Stimulated activated CD8-positive, alpha-beta memory T cell treated with anti-CD3 and anti-CD28 coated beads, Interleukin-12 subunit alpha, Interleukin-12 subunit beta, amount 100 ng/mL, for 1 hour (primary cell): ENCODE measurements around the gene CASP8AP2.
"Not testable (repeated sequence)": the region's sequence is repeated elsewhere in the genome, so short reads cannot be mapped to it uniquely, and the experiment has no call there.

Experiments used
- DNase-seq: peaks from one replicate; pipeline ENCODE4 v3.0.0-alpha.2; 2020; ENCODE audit warnings: low read depth

The CASP8AP2 gene

DNA sequence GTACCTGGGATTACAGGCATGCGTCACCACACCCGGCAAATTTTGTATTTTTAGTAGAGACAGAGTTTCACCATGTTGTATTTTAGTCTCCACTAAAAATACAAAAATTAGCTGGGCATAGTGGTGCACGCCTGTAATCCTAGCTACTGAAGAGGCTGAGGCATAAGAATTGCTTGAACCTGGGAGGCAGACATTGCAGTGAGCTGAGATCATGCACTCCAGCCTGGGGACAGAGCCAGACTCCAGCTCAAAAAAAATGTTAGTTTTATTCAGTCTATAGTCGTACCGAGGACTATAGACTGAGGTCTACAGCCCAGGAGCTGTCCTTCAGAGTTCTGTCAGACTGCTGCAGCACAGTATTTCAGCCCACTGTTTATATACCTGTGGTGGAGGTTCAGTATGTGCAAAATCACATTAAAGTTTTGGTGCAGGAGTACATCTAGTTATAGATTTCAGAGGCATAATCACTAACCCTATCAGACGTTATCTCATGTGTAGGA lies 3.6 kb upstream of the CASP8AP2 start:
- no peak for DNase-seq

DNA sequence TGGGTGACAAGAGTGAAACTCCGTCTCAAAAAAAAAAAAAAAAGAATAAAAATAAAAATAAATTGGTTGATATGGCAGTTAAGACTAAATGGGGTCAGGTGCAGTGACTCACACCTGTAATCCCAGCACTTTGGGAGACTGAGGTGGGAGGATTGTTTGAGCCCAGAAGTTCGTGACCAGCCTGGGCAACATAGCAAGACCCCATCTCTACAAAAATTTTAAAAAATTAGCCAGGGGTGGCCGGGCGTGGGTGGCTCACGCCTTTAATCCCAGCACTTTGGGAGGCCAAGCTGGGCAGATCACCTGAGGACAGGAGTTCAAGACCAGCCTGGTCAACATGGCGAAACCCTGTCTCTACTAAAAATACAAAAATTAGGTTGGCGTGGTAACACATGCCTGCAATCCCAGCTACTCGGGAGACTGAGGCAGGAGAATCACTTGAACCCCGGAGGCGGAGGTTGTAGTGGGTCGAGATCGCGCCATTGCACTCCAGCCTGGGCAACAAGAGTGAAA lies 1.1 kb upstream of the CASP8AP2 start:
- not testable (repeated sequence) for DNase-seq

DNA sequence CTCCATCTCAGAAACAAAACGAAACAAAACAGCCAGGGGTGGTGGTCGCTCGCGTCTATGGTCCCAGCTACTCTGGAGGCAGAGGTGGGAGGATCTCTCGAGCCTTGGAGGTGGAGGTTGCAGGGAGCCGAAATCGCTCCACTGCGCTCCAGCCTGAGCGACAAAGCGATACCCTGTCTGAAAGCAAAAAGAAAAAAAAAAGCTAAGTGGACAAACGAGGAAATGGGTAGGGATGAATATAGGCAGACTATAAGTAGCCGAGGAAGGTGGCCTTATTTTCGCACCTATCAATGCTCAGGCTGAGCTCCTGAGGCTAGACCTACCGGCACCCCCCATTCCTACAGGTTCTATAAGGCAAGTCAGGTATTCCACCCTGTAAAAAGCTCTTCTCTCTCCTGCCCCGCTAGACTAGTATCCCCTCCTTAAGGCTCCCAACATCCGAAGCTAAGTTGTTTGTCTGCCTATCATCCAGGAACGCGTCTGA lies 650 bp upstream of the CASP8AP2 start:
- DNase-seq = no peak

DNA sequence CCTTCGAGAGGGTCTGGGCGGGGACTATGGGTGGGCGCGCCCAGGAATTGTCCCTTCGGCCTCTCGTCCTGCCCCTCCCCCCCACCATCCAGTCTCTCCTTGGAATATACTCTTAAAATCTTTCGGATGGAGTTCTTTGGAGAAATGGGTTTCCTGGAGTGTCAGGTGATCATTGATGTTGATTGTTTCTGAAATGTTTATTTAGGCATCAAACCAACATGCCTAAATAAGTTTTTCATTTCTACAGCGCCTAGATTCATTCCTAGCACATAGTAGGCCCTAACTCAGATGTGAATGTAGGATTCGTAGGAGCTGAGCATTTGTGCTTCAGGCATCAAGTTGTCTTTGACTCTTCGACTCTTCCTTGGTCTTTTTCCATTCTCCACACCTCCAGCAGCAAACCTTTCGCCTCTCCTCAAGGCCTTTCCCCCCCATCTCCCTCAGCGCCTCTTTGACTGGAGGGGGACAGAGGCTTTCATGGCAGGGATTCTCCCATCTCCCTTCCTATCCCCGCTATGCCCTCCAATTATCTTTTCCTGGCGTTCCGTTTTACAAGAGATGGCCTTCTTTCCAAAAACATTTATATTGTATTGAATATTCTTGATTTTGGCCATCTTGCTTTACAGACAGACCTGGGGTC lies 610 bp downstream of the CASP8AP2 start:
- no peak for DNase-seq

DNA sequence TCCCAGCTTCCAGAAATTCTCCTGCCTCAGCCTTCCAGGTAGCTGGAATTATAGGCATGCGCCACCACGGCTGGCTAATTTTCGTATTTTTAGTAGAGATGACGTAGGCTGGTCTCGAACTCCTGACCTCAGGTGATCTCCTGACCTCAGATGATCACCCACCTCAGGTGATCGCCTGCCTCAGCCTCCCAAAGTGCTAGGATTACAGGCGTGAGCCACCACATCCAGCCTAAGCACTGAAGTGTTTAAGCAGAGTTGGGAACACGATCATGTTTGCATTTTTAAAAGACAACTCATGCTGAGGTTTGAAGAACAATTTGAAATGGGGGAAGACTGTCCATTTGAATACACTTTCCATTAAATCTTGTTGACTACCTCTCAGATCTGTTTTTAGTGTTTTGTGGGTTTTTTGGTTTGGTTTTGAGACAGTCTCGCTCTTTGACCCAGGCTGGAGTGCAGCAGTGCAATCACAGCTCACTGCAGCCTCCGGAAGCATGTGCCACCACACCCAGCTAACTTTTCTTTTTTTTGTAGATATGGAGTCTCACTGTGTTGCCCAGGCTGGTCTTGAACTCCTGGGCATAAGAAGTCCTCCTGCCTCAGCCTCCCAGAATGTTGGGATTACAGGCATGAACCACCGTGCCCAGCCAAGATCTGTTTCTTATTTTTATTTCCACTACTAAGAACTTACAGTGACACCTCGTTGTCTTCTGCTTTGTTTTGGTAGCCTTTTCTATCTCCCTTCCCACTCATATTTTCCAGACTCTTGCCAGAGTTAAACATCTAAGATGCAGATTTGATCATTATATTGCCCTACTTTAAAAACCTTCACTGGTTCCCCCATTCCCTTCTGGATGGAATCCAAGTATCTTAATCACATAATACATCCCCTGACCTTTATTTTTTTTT lies 5.5 kb downstream of the CASP8AP2 start:
- DNase-seq = no peak

DNA sequence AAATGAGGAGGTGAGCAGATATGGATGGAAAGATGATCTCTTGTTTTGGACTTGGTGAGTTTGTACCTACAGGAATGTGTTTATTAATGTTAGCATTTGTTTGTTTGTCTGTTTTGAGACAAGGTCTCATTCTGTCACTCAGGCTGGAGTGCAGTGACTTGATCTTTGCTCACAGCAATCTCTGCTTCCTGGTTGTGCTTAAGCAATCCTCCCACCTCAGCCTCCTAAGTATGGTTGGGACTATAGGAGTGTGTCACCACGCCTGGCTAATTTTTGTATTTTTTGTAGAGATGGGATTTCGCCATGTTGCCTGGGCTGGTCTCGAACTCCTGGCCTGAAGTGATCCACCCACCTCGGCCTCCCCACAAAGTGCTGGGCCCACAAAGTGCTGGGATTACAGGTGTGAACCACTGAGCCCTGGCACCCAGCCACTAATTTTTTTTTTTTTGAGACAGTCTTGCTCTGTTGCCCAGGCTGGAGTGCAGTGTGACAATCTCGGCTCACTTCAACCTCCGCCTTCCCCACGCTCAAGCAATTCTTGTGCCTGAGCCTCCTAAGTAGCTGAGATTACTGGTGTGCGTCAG lies 7.1 kb downstream of the CASP8AP2 start:
- DNase-seq = no peak

DNA sequence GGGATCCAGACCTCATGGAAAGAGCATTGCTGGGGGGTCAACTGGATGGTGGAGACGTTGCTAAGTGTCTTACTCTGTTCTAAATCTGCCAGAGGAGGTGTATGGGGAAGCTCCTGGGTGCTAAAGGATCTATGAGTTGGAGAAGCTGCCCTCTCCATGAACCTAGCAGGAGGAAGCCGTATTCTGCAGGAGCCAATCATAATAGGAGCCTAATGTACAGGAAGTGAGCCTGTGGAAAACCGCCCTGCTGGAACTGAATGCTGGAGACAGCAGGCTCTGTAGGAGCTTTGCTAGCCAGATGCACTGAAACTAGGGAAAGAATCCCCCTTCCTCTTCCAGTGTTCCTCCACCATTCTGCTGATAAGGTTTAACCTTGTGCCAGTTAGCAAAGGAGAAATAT lies 10.9 kb downstream of the CASP8AP2 start:
- no peak for DNase-seq

DNA sequence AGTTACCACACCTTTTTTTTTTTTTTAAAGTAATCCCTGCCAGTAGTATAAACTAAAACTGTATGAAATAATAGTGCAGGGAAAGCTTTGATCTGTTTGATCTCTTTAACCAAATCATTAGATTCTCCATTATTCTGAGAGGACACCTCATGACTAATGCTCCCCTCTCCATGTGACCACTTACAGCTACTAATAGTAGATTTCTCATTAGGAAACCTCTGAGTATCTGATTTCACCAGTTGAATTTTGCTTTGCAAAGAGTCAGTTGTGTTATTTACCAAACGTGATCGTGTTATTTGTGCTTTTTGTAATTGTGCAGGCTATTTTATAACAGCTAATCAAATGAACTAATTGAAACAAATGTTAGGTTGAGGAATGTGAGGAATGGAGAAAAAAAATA lies 12.5 kb downstream of the CASP8AP2 start:
- no peak for DNase-seq

DNA sequence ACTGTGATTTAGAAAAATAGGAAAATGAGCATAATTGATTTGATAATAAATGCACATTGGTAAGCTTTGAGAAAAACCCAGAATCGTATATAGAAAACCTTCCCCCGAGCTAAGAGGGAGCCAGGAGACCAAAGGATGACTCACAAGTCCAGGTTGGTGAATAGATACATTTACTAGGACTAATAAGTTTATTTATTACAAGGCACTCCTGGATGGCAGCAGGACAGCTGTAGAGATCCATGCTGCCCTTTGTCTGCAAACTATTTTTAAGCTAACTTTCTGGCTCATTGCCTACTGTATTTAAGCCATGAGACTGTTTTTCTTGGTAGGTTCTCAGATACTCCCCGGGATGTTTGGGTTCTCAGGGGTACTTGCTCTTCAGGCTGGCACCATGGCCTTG lies 13.4 kb downstream of the CASP8AP2 start:
- DNase-seq = no peak

DNA sequence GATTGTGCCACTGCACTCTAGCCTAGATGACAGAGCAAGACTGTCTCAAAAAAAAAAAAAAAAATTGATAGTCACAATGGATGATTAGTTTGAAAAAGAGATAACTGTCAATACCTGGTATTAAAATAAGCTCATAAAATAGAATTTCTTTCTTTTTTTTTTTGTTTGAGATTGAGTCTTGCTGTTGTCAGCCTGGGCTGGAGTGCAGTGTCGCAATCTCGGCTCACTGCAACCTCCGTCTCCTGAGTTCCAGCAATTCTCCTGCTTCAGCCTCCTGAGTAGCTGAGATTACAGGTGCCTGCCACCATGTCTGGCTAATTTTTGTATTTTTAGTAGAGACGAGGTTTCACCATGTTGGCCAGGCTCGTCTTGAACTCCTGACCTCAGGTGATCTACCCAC lies 17.8 kb downstream of the CASP8AP2 start:
- not testable (repeated sequence) for DNase-seq

DNA sequence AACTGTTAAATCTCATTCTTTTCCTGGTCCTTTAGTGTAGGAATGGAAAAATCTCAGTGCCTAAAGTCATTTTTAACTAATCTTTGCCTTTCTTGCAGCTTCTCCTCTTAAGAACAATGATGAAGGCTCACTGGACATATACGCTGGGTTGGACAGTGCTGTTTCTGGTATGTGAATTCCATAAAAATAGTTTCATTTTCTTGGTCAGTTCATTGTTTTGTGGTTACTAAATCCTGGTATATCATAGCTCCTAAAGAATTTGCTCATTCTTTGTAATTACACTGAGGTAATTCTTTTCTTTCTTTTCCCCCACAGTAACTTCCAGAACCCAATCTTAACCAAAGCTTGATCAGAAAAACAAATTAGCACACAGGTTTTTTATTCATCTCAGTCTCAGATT lies 23.4 kb downstream of the CASP8AP2 start:
- no peak for DNase-seq

DNA sequence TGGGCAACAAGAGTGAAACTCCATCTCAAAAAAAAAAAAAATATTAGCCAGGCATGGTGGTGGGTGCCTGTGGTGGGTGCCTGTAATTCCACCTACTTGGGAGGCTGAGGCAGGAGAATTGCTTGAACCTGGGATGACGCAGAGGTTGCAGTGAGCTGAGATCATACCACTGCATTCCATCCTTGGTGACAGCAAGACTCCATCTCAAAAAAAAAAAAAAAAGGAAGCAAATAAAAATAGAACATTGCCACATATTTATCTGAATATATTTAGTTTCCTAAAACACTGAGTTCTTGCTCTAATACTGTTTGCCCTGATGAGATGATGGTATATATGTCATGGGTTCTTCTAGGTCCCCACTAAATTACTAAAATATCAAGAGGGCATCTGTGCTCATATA lies 28.4 kb downstream of the CASP8AP2 start:
- no peak for DNase-seq

DNA sequence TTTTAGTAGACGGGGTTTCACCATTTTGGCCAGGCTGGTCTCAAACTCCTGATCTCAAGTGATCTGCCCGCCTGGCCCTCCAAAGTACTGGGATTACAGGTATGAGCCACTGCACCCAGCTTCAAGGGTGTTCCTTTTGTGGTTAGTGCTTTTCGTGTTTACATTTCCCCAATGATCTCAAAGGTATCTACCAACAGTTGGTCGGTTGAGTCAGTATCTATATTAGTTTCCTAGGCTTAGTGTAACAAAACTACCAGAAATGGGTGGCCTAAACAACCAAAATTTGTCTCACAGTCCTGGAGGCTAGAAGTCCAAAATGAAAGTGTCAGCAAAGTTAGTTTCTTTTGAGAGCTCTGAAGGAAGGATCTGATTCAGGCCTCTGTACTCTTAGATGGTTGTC lies 30.1 kb downstream of the CASP8AP2 start:
- DNase-seq = no peak

DNA sequence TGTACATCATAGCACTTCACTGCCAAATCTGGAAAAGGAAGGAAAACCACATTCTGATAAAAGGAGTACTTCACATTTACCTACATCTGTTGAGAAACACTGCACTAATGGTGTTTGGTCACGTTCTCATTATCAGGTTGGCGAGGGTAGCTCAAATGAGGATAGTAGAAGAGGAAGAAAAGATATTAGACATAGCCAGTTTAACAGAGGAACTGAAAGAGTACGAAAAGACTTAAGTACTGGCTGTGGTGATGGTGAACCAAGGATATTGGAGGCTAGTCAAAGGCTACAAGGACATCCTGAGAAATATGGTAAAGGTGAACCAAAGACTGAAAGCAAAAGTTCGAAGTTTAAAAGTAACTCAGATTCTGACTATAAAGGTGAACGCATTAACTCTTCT lies 32.6 kb downstream of the CASP8AP2 start:
- DNase-seq = no peak

DNA sequence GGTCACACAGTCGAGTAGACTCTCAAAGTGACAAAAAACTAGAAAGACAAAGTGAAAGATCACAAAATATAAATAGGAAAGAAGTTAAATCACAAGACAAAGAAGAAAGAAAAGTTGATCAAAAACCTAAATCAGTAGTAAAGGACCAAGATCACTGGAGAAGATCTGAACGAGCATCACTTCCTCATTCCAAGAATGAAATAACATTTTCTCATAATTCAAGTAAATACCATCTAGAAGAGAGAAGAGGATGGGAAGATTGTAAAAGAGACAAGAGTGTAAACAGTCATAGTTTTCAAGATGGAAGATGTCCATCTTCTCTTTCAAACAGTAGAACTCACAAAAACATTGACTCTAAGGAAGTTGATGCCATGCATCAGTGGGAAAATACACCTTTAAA lies 33.0 kb downstream of the CASP8AP2 start:
- DNase-seq = no peak

DNA sequence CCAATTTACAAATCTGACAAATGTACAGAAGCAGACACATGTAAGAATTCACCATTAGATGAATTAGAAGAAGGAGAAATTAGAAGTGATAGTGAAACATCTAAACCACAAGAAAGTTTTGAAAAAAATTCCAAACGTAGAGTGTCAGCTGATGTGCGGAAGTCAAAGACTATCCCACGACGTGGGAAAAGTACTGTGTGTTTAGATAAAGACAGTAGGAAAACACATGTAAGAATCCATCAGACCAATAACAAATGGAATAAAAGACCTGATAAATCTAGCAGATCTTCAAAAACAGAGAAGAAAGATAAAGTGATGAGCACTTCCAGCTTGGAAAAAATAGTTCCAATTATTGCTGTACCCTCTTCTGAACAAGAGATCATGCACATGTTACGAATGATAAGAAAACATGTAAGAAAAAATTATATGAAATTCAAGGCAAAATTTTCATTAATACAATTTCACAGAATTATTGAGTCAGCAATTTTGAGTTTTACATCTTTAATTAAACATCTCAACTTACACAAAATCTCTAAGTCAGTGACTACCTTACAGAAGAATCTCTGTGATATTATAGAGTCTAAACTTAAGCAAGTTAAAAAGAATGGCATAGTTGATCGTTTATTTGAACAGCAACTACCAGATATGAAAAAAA lies 36.5 kb downstream of the CASP8AP2 start:
- no peak for DNase-seq

DNA sequence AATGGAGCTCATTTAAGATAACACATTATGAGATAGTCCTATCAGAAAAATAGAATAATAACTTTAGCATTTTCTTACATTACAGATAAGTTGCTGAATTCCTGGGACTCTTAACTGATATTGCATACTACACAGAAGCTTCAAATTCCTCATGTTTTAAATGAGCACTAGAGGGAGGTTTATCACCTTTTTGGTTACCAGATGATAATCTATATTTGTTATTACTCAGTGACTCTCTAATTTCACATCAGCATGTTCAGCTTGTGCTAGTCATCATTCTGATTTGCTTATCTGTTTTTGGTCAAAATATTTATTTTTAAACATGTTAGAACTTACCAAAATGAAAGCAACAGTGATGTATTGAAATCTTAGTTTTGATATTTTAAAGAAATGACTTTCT lies 44.0 kb downstream of the CASP8AP2 start:
- DNase-seq = no peak

DNA sequence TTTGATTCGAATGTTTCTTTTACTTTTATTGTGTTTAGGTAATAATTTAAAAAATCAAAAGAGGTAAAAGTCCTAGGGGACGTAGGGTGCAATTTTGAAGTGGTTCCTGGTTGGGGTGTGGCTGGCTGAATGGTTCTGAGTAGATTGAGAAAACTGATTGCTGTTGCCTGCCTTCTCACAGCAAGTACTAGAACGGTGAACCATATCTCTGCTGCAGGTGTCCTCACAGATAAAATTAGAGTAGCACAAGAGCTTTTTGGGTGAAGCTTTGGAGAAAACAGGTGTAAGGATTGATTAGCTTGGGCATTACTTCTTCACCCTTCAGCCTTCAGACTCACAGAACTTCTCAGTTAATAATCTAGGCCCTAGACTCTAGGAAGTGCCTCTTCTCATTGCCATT lies 44.8 kb downstream of the CASP8AP2 start:
- no peak for DNase-seq

DNA sequence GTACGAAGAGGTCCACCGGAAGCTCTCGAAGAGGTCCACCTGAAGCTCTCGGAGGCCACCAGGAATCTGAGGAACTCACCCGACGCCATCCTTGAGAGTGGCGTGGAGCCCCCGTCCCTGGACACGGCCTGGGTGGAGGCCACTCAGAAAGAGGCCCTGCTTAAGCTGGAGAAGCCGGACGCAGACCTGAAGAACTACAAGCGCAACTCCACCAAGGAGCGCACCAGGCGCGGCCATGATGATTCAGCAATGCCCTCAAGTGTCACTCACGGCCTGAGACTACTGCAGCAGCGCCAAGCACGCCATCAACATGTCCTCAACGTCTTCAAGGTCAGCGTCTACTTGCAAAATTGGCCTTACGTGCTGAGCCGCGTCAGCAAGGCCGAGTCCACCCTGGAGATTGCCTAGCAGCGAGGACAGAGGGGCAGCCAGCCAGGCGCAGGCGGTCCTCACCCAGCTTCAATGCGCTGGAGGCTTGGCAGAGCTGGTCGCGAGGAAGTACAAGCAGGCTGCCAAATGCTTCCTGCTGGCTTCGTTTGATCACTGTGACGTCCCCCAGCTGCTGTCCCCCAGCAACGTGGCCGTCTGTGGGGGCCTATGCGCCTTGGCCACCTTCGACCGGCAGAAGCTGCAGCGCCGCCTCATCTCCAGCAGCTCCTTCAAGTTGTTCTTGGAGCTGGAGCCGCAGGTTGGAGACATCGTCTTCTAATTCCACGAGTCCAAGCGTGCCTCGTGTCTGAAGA lies 56.9 kb downstream of the CASP8AP2 start:
- no peak for DNase-seq

DNA sequence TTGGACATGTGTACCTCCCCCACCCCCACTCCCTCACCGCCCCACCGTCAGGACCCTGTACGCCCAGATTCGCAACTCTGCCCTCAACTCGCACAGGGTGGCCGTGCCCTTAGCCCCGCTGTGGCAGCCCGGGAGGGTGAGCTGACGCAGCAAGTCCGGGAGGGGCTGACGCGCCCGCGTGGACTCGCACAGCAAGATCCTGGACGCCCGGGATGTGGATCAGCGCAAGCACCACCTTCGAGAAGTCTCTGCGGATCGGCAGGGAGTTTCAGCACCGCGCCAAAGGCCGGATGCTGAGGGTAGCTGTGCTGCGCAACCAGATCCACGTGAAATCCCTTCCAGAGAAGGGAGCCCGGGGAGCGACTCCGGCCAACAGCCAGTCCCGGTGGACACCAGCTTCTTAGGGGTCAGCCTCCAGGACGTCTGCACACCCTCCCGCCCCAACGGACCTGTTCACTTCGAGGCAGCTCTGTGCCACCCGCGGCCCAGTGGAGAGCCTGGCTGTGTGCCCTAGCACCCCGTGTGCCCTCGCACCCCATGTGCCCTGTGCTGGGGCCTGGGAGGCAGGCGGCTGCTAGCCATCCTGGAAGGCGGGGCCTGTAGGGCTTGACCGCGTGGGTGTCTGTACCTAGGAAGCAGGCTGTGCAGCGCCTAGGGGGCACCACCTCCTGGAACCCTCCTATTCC lies 57.9 kb downstream of the CASP8AP2 start:
- no peak for DNase-seq

DNA sequence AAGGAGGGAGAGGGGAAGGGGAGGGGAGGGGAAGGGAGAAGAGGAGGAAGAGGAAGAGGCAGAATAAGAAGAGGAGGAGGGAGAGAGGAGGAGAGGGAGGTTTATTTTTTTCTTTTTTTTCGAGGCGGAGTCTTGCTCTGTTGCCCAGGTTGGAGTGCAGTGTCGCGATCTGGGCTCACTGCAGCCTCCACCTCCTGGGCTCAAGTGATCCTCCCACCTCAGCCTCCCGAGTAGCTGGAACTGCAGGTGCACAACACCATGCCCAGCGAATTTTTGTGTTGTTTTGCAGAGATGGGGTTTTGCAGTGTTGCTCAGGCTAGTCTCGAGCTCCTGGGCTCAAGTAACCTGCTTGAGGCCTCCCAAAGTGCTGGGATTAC lies 58.4 kb downstream of the CASP8AP2 start:
- DNase-seq = no peak
